Activated naive CD8-positive, alpha-beta T cell (primary cell): Measurements from ENCODE around the gene TM9SF3.
A peak's percentile ranks its signal among the peaks of the same experiment; 100 is the strongest.
"Not testable (repeated sequence)": the region's sequence is repeated elsewhere in the genome, so short reads cannot be mapped to it uniquely, and the experiment has no call there.

ENCODE experiments used
- H3K27ac Mint-ChIP-seq: one replicate; pipeline ENCODE4 v1.8.0; 2021; ENCODE audit warnings: mixed read lengths
- H3K27me3 Mint-ChIP-seq: one replicate; pipeline ENCODE4 v1.8.0; 2021; ENCODE audit warnings: mixed read lengths
- H3K36me3 Mint-ChIP-seq: one replicate; pipeline ENCODE4 v1.8.0; 2021; ENCODE audit warnings: mixed read lengths
- H3K4me1 Mint-ChIP-seq: one replicate; pipeline ENCODE4 v1.8.0; 2021; ENCODE audit warnings: low read depth, mixed read lengths
- H3K4me3 Mint-ChIP-seq: one replicate; pipeline ENCODE4 v1.8.0; 2021; ENCODE audit warnings: mild to moderate bottlenecking, mixed read lengths
- H3K9me3 Mint-ChIP-seq: one replicate; pipeline ENCODE4 v1.8.0; 2021; ENCODE audit warnings: low read depth, mixed read lengths

The TM9SF3 gene

GRCh38 chr10:96565774-96566173 lies 21.0 kb downstream of the TM9SF3 start:
- no peak overlapping the region for H3K27ac Mint-ChIP-seq
- peaks cover 10% of the 10 kb centered on the region for H3K36me3 Mint-ChIP-seq
- H3K4me1 Mint-ChIP-seq = peaks cover 43% of the 10 kb centered on the region
- no peak overlapping the region for H3K4me3 Mint-ChIP-seq
- no peaks in the 10 kb centered on the region for H3K9me3 Mint-ChIP-seq
- no peaks in the 10 kb centered on the region for H3K27me3 Mint-ChIP-seq

GRCh38 chr10:96560966-96561887 lies 25.6 kb downstream of the TM9SF3 start:
- Mint-ChIP-seq H3K4me3 (no peak overlapping the region), H3K27ac (no peak overlapping the region), H3K36me3 (peaks cover 6% of the 10 kb centered on the region)

GRCh38 chr10:96560489-96560888 lies 26.3 kb downstream of the TM9SF3 start:
- no peaks in the 10 kb centered on the region for H3K9me3 Mint-ChIP-seq
- no peaks in the 10 kb centered on the region for H3K27me3 Mint-ChIP-seq
- peak overlapping the region; percentile 55 for H3K27ac Mint-ChIP-seq
- no peak overlapping the region for H3K4me3 Mint-ChIP-seq
- peaks cover 6% of the 10 kb centered on the region for H3K36me3 Mint-ChIP-seq
- peaks cover 7% of the 10 kb centered on the region for H3K4me1 Mint-ChIP-seq

More at GRCh38 chr10:96560966-96561887, 25.6 kb downstream of the TM9SF3 start:
- Mint-ChIP-seq H3K4me1 (peaks cover 12% of the 10 kb centered on the region), H3K9me3 (no peaks in the 10 kb centered on the region), H3K27me3 (no peaks in the 10 kb centered on the region)

GRCh38 chr10:96556003-96556402 lies 30.8 kb downstream of the TM9SF3 start:
- Mint-ChIP-seq H3K27ac (no peak overlapping the region), H3K4me3 (no peak overlapping the region), H3K4me1 (peaks cover 5% of the 10 kb centered on the region), H3K9me3 (no peaks in the 10 kb centered on the region), H3K36me3 (peaks cover 9% of the 10 kb centered on the region), H3K27me3 (no peaks in the 10 kb centered on the region)

- H3K4me1 Mint-ChIP-seq = peaks cover 2% of the 10 kb centered on the region
- H3K4me3 Mint-ChIP-seq = no peak overlapping the region
- no peaks in the 10 kb centered on the region for H3K9me3 Mint-ChIP-seq
- peaks cover 8% of the 10 kb centered on the region for H3K36me3 Mint-ChIP-seq
- no peaks in the 10 kb centered on the region for H3K27me3 Mint-ChIP-seq
- H3K27ac Mint-ChIP-seq = no peak overlapping the region
These were observed 31.5 kb downstream of the TM9SF3 start for GRCh38 chr10:96555330-96555729.

- Mint-ChIP-seq H3K9me3 (no peaks in the 10 kb centered on the region), H3K36me3 (peaks cover 22% of the 10 kb centered on the region), H3K27me3 (no peaks in the 10 kb centered on the region), H3K27ac (no peak overlapping the region), H3K4me3 (no peak overlapping the region), H3K4me1 (peaks cover 6% of the 10 kb centered on the region)
These were observed 38.2 kb downstream of the TM9SF3 start for GRCh38 chr10:96548589-96548988.

GRCh38 chr10:96545558-96545957 lies 41.3 kb downstream of the TM9SF3 start:
- not testable (repeated sequence) for H3K4me3 Mint-ChIP-seq

GRCh38 chr10:96541921-96542320 lies 44.9 kb downstream of the TM9SF3 start:
- H3K27ac Mint-ChIP-seq = no peak overlapping the region
- H3K4me3 Mint-ChIP-seq = no peak overlapping the region
- peaks cover 23% of the 10 kb centered on the region for H3K36me3 Mint-ChIP-seq
- no peaks in the 10 kb centered on the region for H3K9me3 Mint-ChIP-seq
- H3K4me1 Mint-ChIP-seq = peaks cover 21% of the 10 kb centered on the region
- no peaks in the 10 kb centered on the region for H3K27me3 Mint-ChIP-seq

More at GRCh38 chr10:96545558-96545957, 41.3 kb downstream of the TM9SF3 start:
- H3K9me3 Mint-ChIP-seq, H3K27ac Mint-ChIP-seq, H3K4me1 Mint-ChIP-seq, H3K27me3 Mint-ChIP-seq: not testable (repeated sequence)
- H3K36me3 Mint-ChIP-seq = peaks cover 23% of the 10 kb centered on the region

GRCh38 chr10:96540240-96540639 lies 46.6 kb downstream of the TM9SF3 start:
- H3K9me3 Mint-ChIP-seq = no peaks in the 10 kb centered on the region
- peaks cover 19% of the 10 kb centered on the region for H3K36me3 Mint-ChIP-seq
- no peak overlapping the region for H3K27ac Mint-ChIP-seq
- peaks cover 22% of the 10 kb centered on the region for H3K4me1 Mint-ChIP-seq
- H3K27me3 Mint-ChIP-seq = no peaks in the 10 kb centered on the region
- H3K4me3 Mint-ChIP-seq = no peak overlapping the region

- H3K27me3 Mint-ChIP-seq = no peaks in the 10 kb centered on the region
- H3K27ac Mint-ChIP-seq = no peak overlapping the region
- H3K36me3 Mint-ChIP-seq = peaks cover 18% of the 10 kb centered on the region
- H3K4me3 Mint-ChIP-seq = no peak overlapping the region
- H3K9me3 Mint-ChIP-seq = no peaks in the 10 kb centered on the region
- peaks cover 27% of the 10 kb centered on the region for H3K4me1 Mint-ChIP-seq
These were observed 48.1 kb downstream of the TM9SF3 start for GRCh38 chr10:96538683-96539082.

GRCh38 chr10:96536129-96536528 lies 50.7 kb downstream of the TM9SF3 start:
- Mint-ChIP-seq H3K27ac (no peak overlapping the region), H3K4me3 (no peak overlapping the region)

GRCh38 chr10:96532523-96532922 lies 54.3 kb downstream of the TM9SF3 start:
- H3K36me3 Mint-ChIP-seq = peaks cover 12% of the 10 kb centered on the region

More at GRCh38 chr10:96536129-96536528, 50.7 kb downstream of the TM9SF3 start:
- peaks cover 27% of the 10 kb centered on the region for H3K4me1 Mint-ChIP-seq
- no peaks in the 10 kb centered on the region for H3K27me3 Mint-ChIP-seq
- peaks cover 17% of the 10 kb centered on the region for H3K36me3 Mint-ChIP-seq
- H3K9me3 Mint-ChIP-seq = no peaks in the 10 kb centered on the region

GRCh38 chr10:96529634-96530279 lies 57.1 kb downstream of the TM9SF3 start:
- Mint-ChIP-seq H3K4me3 (no peak overlapping the region), H3K9me3 (no peaks in the 10 kb centered on the region), H3K27ac (no peak overlapping the region), H3K27me3 (no peaks in the 10 kb centered on the region), H3K4me1 (peaks cover 7% of the 10 kb centered on the region), H3K36me3 (peaks cover 15% of the 10 kb centered on the region)

More at GRCh38 chr10:96532523-96532922, 54.3 kb downstream of the TM9SF3 start:
- H3K27ac Mint-ChIP-seq = no peak overlapping the region
- H3K4me1 Mint-ChIP-seq = peaks cover 10% of the 10 kb centered on the region
- no peak overlapping the region for H3K4me3 Mint-ChIP-seq
- H3K27me3 Mint-ChIP-seq = no peaks in the 10 kb centered on the region
- no peaks in the 10 kb centered on the region for H3K9me3 Mint-ChIP-seq

- H3K9me3 Mint-ChIP-seq = no peaks in the 10 kb centered on the region
These were observed 62.1 kb downstream of the TM9SF3 start for GRCh38 chr10:96524741-96525140.

GRCh38 chr10:96517284-96517683 lies 69.5 kb downstream of the TM9SF3 start:
- Mint-ChIP-seq H3K9me3 (no peaks in the 10 kb centered on the region), H3K27ac (no peak overlapping the region), H3K4me3 (no peak overlapping the region)

More at GRCh38 chr10:96524741-96525140, 62.1 kb downstream of the TM9SF3 start:
- H3K27me3 Mint-ChIP-seq = no peaks in the 10 kb centered on the region
- no peak overlapping the region for H3K4me3 Mint-ChIP-seq
- H3K36me3 Mint-ChIP-seq = peaks cover 19% of the 10 kb centered on the region
- H3K4me1 Mint-ChIP-seq = no peaks in the 10 kb centered on the region
- H3K27ac Mint-ChIP-seq = no peak overlapping the region

More at GRCh38 chr10:96517284-96517683, 69.5 kb downstream of the TM9SF3 start:
- Mint-ChIP-seq H3K27me3 (peaks cover 11% of the 10 kb centered on the region), H3K36me3 (peaks cover 11% of the 10 kb centered on the region), H3K4me1 (peaks cover 13% of the 10 kb centered on the region)
